Ovary (tissue), 3 donors: ENCODE results near the gene IDUA.

Source experiments
- CTCF ChIP-seq, 3 donors: fragments of 450-650 bp in 2 of 3; fragments of 200-600 bp in 1 of 3; IDR thresholded peaks; one replicate each; pipeline versions ENCODE4 v1.5.1 to v1.8.0; 2016 to 2022; ENCODE audit warnings: antibody characterized with exemption in 3 of 3, mild to moderate bottlenecking in 1 of 3
- EP300 ChIP-seq: sonication (generic); formaldehyde crosslinking; IDR thresholded peaks from one replicate; pipeline ENCODE4 v1.6.1; 2017; ENCODE audit warnings: antibody characterized with exemption
- POLR2A ChIP-seq: fragments of 450-650 bp; IDR thresholded peaks from one replicate; pipeline ENCODE4 v1.6.1; 2017; ENCODE audit warnings: antibody characterized with exemption, mild to moderate bottlenecking, moderate library complexity
- donor health status: DM: no; HTN: no; CAD: no.

GRCh38 chr4:1038948-1039492 lies 52.2 kb downstream of the IDUA start:
- TF ChIP-seq CTCF (IDR thresholded peaks at IDR 0.05) (no peak), POLR2A (no peak), EP300 (no peak)
